Measurements from ENCODE around the gene TUBG1.
"Not testable (repeated sequence)": the region's sequence is repeated elsewhere in the genome, so short reads cannot be mapped to it uniquely, and the experiment has no call there.

The TUBG1 gene

GRCh38 chr17:42627032-42627764 is 17.7 kb downstream of the TUBG1 start:
- DNase-seq: peak; percentile 31

DNA sequence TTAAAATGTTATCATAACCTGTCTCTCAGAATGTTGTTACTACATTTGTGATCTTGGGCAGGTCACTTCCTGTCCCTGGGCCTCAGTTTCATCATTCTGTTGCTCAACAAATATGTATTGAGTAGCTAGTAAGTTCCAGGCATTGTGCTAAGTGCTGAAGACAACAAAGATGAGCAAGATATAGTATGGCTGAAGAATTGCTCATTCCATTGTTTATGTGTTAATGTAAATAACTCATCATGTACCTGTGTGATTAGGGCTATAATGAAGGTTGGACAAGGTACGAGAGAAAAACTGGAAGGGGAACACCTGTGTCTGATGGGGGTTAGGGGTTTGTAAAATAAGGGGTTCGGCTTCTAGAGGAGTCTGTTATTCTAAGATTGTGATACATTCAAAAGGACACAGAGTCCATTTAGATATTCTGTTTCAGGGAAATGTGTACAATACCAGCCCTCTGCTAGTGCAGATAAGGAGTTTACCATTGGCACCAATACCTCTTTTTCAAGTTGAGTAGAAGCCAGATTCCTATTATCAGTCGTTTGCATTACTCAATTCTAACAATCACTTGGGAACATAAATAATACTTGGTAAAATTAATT is 20.0 kb downstream of the TUBG1 start:
- no peak for DNase-seq

GRCh38 chr17:42632949-42633444 is 23.5 kb downstream of the TUBG1 start:
- no peak for DNase-seq

DNA sequence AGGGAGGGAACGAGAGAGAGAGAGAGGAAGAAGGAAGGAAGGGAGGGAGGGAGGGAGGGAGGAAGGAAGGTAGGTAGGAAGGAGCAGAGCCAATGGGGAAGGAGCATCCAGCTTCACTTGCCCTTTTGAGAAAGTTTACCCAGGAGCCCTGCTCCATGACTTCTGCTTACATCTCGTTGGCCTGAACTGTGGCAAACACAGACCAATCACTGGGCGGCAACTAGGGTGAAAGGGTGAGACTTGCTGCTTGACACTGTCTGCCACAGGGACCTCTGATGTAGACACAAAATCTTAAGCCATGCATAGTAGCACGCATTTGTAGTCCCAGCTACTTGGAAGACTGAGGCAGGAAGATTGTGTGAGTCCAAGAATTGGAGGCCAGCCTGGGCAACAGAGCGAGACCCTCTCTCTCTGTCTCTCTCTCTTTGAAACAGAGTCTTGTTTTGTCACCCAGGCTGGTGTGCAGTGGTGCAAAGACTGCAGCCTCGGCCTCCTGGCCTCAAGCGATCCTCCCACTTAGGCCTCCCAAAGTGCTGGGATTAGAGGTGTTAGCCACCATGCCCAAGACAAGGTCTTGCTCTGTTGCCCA is 30.1 kb downstream of the TUBG1 start:
- DNase-seq: no peak

GRCh38 chr17:42640121-42640520 is 30.6 kb downstream of the TUBG1 start:
- DNase-seq: no peak

GRCh38 chr17:42642336-42642735 is 32.9 kb downstream of the TUBG1 start:
- no peak for DNase-seq

DNA sequence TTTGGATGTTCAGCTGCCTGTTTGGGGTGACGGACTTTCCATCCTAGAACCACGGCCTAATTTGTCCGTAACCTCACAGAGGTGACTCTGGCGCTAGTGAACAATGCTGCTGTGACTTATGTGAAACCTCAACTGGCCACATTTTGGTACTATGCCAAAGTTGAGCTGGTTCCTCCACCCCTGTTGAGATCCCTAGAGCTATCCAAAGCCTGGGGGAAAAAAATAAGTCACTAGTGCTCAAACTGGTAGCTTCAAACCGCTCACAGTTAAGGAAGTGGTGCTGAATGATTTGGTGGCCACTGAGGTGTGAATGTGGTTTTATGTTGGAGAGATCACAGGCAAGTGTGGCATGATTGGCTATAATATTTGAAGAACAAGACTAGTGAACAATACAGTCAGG is 38.3 kb downstream of the TUBG1 start:
- no peak for DNase-seq

DNA sequence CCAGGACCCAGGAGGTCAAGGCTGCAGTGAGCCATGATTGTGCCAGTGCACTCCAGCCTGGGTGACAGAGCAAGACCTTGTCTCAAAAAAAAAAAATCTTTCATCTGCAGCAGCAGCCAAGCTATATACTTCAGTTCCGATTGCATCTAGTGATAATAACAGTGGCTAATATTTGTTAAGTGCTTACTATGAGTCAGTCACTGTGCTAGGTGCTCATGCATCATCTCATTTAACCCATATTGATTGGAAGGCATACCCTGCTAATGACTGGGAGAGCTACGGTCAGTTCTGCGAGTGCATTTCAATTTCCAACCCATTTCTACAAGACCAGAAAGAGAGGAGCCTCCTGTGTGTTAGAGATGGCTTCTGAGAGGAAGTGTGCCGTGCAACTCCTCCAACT is 41.9 kb downstream of the TUBG1 start:
- DNase-seq: peak; percentile 52

- peak; percentile 48 for DNase-seq
Observed at GRCh38 chr17:42653179-42654124, 44.0 kb downstream of the TUBG1 start.

DNA sequence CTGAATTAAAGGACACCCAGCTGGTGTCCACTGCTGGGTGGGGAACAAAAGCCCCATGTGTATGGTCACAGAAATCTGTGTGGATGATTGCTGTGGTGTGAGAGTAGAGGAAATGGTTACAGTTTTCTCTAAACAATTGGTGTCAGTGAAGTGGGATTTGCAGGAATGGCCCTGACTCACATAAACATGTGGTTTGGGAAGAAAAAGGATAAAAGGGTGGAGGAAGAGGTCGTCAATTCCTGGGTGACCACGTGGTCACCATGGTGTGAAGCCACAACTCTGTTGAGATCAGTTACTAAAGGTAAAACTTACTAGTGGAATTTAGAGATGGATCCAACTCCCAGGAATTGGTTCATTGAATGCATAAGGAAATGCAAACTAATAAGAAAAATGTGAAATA is 46.0 kb downstream of the TUBG1 start:
- no peak for DNase-seq

DNA sequence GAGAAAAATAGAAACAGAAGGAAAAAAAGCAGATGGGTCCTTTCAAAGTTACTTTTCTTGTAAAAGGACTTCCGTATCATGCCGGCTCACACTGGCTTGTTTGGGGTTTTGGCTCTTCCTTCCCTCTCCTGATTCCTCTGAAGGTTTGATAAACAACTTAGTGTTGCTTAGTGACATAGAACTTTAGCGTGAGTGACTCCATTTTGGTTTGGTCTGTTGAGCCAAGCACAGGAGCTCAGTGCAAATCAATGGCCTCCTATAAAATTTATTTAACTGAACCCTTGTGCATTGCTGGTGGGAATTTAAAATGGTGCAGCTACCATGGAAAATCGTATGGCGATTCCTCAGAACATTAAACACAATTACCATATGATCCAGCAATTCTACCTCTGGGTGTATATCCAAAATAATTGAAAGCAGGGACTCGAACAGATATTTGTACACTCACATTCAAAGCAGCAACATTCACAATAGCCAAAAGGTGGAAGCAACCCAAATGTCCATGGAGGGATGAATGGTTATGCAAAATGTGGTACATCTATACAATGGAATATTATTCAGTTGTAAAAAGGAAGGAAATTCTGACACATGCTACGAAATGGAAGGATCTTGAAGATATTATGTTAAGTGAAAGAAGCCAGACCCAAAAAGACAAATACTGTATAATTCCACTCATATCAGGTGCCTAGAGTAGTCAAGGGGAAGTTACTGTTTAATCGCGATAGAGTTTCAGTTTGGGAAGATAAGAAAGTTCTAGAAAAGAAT is 48.5 kb downstream of the TUBG1 start:
- DNase-seq: peak; percentile 33

GRCh38 chr17:42659079-42659931 is 49.8 kb downstream of the TUBG1 start, which contains the start of gene TUBG2:
TUBG2 (plus strand) TSS chr17:42659284; CDS start chr17:42659504, 220 bp downstream.
- peak; percentile 98 for DNase-seq

DNA sequence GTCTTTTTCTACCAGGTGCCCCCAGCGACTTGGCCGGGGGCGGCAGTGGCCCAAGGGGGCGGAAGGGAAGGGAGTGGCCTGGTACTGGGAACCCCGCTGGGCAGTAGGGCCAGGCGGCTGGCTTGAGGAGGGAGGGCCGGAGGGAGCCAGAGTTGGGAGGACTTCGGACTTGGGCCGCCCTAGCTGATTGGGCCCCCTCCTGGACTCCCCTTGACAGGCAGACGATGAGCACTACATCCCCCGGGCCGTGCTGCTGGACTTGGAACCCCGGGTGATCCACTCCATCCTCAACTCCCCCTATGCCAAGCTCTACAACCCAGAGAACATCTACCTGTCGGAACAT is 50.4 kb downstream of the TUBG1 start:
- not testable (repeated sequence) for DNase-seq

- no peak for DNase-seq
Observed at GRCh38 chr17:42660692-42661345, 51.3 kb downstream of the TUBG1 start.
